RWPE1 (cell line): Measurements from ENCODE around the gene ADGRB2.
"Not testable (repeated sequence)": the region's sequence is repeated elsewhere in the genome, so short reads cannot be mapped to it uniquely, and the experiment has no call there.

Experiments
- CTCF ChIA-PET: fragments of 350-600 bp; sonication (Branson Sonifier 250); formaldehyde crosslinking; extraction: SDS; loops from one replicate; lab custom pipeline; 2021; lab: Yijun Ruan, JAX
- POLR2A ChIA-PET: fragments of 400-600 bp; formaldehyde crosslinking; extraction: SDS; loops from one replicate; lab custom pipeline; 2020; ENCODE audit warnings: antibody characterized with exemption; ENCODE audit not compliant: low non-redundant PET; lab: Yijun Ruan, JAX
- DNase-seq: peaks from one replicate; pipeline ENCODE4 v3.0.0; 2012; ENCODE audit warnings: low spot score
- H3K27ac ChIP-seq: fragments of 450-650 bp; 2 replicates; pipeline ENCODE4 v1.5.1; 2017
- CTCF ChIP-seq: fragments of 450-650 bp; conservative IDR thresholded peaks from 2 replicates; pipeline ENCODE4 v1.5.1; 2017; ENCODE audit warnings: low read depth, mild to moderate bottlenecking

ADGRB2 gene

DNA sequence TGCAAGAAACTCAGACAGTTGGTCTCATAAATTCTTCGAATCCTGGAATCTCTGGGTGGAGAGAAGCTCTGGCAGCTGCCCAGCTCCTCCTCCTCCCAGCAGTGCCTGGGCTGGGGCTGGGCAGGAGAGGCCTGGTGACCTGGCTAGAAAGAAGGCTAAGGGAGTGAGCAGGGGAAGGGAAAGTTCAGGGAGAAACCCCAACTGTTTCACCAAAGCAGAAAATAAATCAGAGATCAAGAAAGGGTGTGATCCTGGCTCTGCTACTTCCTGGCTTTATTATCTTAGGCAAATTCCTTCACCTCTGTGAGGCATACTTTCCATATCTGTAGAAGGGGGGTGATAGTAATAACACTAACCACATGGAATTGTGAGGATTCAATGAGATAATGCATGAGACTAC, 51.5 kb downstream of the ADGRB2 start:
- peak overlapping the region; percentile 80 for H3K27ac ChIP-seq
- CTCF ChIA-PET = interaction anchor here (0.5 to 1.1 kb wide), 3 partner anchors 16 to 252 kb away, joined by 3 to 6 read pairs (median 3); no protein-coding TSS in a partner anchor
- no peak for DNase-seq
- no peak for TF ChIP-seq CTCF
- POLR2A ChIA-PET = no interaction called here

DNA sequence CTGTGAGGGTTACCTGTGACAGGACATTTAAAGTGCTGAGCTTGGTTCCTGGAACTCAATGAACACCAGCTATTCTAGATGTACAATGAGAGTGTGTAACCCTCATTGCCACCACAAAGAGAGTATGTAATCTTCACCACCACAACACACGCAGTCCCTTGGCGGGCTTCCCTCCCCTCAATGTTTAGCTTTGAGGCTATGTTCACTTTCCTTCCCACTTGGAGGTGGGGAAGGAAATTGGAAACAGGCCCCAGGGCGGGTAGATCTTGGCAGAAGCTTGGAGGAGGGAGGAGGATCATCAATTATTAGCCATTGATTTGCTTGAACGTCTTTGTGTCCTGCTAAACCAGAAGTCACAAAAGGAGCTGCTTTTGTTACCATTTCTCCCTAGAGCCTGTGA, 52.1 kb downstream of the ADGRB2 start:
- no peak for TF ChIP-seq CTCF
- DNase-seq = no peak
- POLR2A ChIA-PET = no interaction called here
- CTCF ChIA-PET = interaction anchor here (0.6 to 1.1 kb wide), 3 partner anchors 47 to 252 kb away, joined by 3 to 6 read pairs (median 3); no protein-coding TSS in a partner anchor
- peak overlapping the region; percentile 80 for H3K27ac ChIP-seq

DNA sequence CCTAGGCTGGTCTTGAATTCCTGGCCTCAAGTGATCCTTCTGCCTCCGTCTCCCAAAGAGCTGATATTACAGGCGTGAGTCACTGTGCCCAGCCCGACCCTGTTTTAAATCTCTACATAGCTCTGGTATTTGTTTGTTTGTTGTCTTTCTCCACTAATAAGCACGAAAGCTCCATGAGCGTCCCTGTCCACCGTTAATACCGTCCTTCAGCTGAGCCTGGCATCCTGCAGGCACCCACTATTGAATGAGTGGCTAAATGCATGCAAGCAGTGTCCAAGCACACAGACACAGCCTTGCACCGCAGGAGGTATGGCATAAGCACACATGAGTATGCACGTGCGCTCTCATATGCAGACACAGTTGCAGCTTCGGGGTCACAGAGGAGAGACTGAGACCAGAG, 55.8 kb downstream of the ADGRB2 start:
- TF ChIP-seq CTCF = no peak
- CTCF ChIA-PET = no interaction called here
- POLR2A ChIA-PET = no interaction called here
- DNase-seq = no peak
- H3K27ac ChIP-seq = no peak overlapping the region

- no peak for TF ChIP-seq CTCF
- DNase-seq = no peak
- ChIA-PET POLR2A (no interaction called here), CTCF (no interaction called here)
- H3K27ac ChIP-seq = peak overlapping the region; percentile 17; the same call in 1 of the 2 replicates
Measured at GRCh38 chr1:31707711-31708110, 56.4 kb downstream of the ADGRB2 start.

GRCh38 chr1:31707059-31707600, 57.0 kb downstream of the ADGRB2 start:
- H3K27ac ChIP-seq = peak overlapping the region; percentile 17
- POLR2A ChIA-PET, CTCF ChIA-PET, DNase-seq: not testable (repeated sequence)

GRCh38 chr1:31706384-31707058, 57.6 kb downstream of the ADGRB2 start:
- CTCF ChIA-PET = no interaction called here
- POLR2A ChIA-PET = no interaction called here
- H3K27ac ChIP-seq = peak overlapping the region; percentile 17
- DNase-seq = no peak
- TF ChIP-seq CTCF = no peak
